SKM-1 treated with dmso at 0.1 percent for 144 hours (cell line): ENCODE measurements around the gene PCDH15.

Experiments
- DNase-seq: peaks from one replicate; lab custom pipeline; 2025; ENCODE audit not compliant: unreplicated experiment; lab: John Stamatoyannopoulos, UW

Gene PCDH15

GRCh38 chr10:53886325-53887300 is 914.4 kb downstream of the PCDH15 start:
- DNase-seq, result no peak

GRCh38 chr10:53864846-53865245 is 936.2 kb downstream of the PCDH15 start:
- DNase-seq, result no peak

GRCh38 chr10:53852450-53853175 is 948.4 kb downstream of the PCDH15 start:
- no peak for DNase-seq

GRCh38 chr10:53846809-53847208 is 954.2 kb downstream of the PCDH15 start:
- DNase-seq, result no peak

- DNase-seq, result no peak
Observed at GRCh38 chr10:53843736-53844362, 957.2 kb downstream of the PCDH15 start.

- DNase-seq, result no peak
Observed at GRCh38 chr10:53841483-53842145, 959.4 kb downstream of the PCDH15 start.

GRCh38 chr10:53840653-53841052 is 960.4 kb downstream of the PCDH15 start:
- DNase-seq, result no peak

GRCh38 chr10:53839440-53840039 is 961.5 kb downstream of the PCDH15 start:
- peak; percentile 7 for DNase-seq

- DNase-seq, result no peak
Observed at GRCh38 chr10:53836638-53837037, 964.4 kb downstream of the PCDH15 start.

- no peak for DNase-seq
Observed at GRCh38 chr10:53833908-53834307, 967.1 kb downstream of the PCDH15 start.

GRCh38 chr10:53827261-53827660 is 973.8 kb downstream of the PCDH15 start:
- no peak for DNase-seq

- no peak for DNase-seq
Observed at GRCh38 chr10:53808677-53809372, 992.2 kb downstream of the PCDH15 start.

GRCh38 chr10:53786236-53786900 is 1014.7 kb downstream of the PCDH15 start:
- no peak for DNase-seq

GRCh38 chr10:53771701-53772100 is 1029.3 kb downstream of the PCDH15 start:
- no peak for DNase-seq

- DNase-seq, result no peak
Observed at GRCh38 chr10:53770903-53771302, 1030.1 kb downstream of the PCDH15 start.

- DNase-seq, result peak; percentile 5
Observed at GRCh38 chr10:53765311-53765710, 1035.7 kb downstream of the PCDH15 start.

GRCh38 chr10:53754596-53755250 is 1046.3 kb downstream of the PCDH15 start:
- no peak for DNase-seq
